Measurements from ENCODE around the gene RNF145.
A peak's percentile ranks its signal among the peaks of the same experiment; 100 is the strongest.
"Not testable (repeated sequence)": the region's sequence is repeated elsewhere in the genome, so short reads cannot be mapped to it uniquely, and the experiment has no call there.

The RNF145 gene

GRCh38 chr5:159156426-159157238 is 52.7 kb downstream of the RNF145 start:
- H3K27ac ChIP-seq = no peak overlapping the region
- TF ChIP-seq ZFX (IDR thresholded peaks at IDR 0.05; ENCODE audit: borderline replicate concordance) (no peak), CTCF (IDR thresholded peaks at IDR 0.05) (peak; percentile 88)

- TF ChIP-seq ZFX (IDR thresholded peaks at IDR 0.05; ENCODE audit: borderline replicate concordance) = no peak
Observed at GRCh38 chr5:159155960-159156359, 53.4 kb downstream of the RNF145 start.

GRCh38 chr5:159152876-159153275 is 56.5 kb downstream of the RNF145 start:
- TF ChIP-seq CTCF (IDR thresholded peaks at IDR 0.05) (no peak), ZFX (IDR thresholded peaks at IDR 0.05; ENCODE audit: borderline replicate concordance) (no peak)
- no peak overlapping the region for H3K27ac ChIP-seq

More at GRCh38 chr5:159155960-159156359, 53.4 kb downstream of the RNF145 start:
- no peak overlapping the region for H3K27ac ChIP-seq

GRCh38 chr5:159149085-159149484 is 60.3 kb downstream of the RNF145 start:
- TF ChIP-seq CTCF (IDR thresholded peaks at IDR 0.05) (no peak), ZFX (IDR thresholded peaks at IDR 0.05; ENCODE audit: borderline replicate concordance) (no peak)
- H3K27ac ChIP-seq = no peak overlapping the region

GRCh38 chr5:159147976-159148375 is 61.4 kb downstream of the RNF145 start:
- no peak overlapping the region for H3K27ac ChIP-seq
- no peak for TF ChIP-seq CTCF (IDR thresholded peaks at IDR 0.05)
- no peak for TF ChIP-seq ZFX (IDR thresholded peaks at IDR 0.05; ENCODE audit: borderline replicate concordance)

GRCh38 chr5:159146839-159147238 is 62.5 kb downstream of the RNF145 start:
- no peak overlapping the region for H3K27ac ChIP-seq
- TF ChIP-seq ZFX (IDR thresholded peaks at IDR 0.05; ENCODE audit: borderline replicate concordance) (no peak), CTCF (IDR thresholded peaks at IDR 0.05) (no peak)

GRCh38 chr5:159145160-159145559 is 64.2 kb downstream of the RNF145 start:
- H3K27ac ChIP-seq = not testable (repeated sequence)

- TF ChIP-seq CTCF (IDR thresholded peaks at IDR 0.05) (no peak), ZFX (IDR thresholded peaks at IDR 0.05; ENCODE audit: borderline replicate concordance) (no peak)
- no peak overlapping the region for H3K27ac ChIP-seq
Observed at GRCh38 chr5:159139802-159140201, 69.6 kb downstream of the RNF145 start.
